SW480 (cell line): ENCODE results near the gene RNU1-2.
"Not testable (repeated sequence)": the region's sequence is repeated elsewhere in the genome, so short reads cannot be mapped to it uniquely, and the experiment has no call there.

Source experiments
- DNase-seq: peaks from one replicate; pipeline ENCODE4 v3.0.0-alpha.2; 2016; ENCODE audit warnings: low spot score

Gene RNU1-2

DNA sequence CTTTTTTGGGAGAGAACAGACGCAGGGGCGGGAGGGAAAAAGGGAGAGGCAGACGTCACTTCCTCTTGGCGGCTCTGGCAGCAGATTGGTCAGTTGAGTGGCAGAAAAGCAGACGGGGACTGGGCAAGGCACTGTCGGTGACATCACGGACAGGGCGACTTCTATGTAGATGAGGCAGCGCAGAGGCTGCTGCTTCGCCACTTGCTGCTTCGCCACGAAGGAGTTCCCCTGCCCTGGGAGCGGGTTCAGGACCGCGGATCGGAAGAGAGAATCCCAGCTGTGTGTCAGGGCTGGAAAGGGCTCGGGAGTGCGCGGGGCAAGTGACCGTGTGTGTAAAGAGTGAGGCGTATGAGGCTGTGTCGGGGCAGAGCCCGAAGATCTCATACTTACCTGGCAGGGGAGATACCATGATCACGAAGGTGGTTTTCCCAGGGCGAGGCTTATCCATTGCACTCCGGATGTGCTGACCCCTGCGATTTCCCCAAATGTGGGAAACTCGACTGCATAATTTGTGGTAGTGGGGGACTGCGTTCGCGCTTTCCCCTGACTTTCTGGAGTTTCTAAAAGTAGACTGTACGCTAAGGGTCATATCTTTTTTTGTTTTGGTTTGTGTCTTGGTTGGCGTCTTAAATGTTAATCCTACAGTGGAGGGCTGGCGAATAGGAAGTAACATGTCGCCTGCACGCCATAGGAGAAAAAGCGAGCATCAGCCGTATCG lies at the start of gene RNU1-2:
Gene RNU1-2 (plus strand): TSS at position 383 of the 718 bp plus-strand sequence.
- peak; percentile 97 for DNase-seq

DNA sequence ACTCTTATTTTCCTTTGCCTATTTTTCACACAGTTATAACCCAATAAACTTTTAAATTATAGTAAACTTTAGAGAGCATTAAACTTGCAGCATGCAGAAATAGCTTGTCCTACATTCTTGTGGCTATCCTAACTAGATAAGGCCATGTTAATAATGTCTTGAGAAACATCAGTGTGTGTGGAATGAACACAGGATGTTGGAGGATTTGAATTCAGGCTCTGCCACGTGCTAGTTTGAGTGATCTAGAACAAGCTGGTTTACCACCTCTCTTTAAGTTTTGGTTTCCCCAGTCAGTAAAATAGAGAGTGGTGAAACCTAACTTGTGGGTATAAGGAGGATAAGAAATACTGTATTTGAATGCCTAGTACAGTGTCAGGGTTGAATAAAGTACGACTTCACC lies 39.6 kb upstream of the RNU1-2 start:
- DNase-seq, result not testable (repeated sequence)

DNA sequence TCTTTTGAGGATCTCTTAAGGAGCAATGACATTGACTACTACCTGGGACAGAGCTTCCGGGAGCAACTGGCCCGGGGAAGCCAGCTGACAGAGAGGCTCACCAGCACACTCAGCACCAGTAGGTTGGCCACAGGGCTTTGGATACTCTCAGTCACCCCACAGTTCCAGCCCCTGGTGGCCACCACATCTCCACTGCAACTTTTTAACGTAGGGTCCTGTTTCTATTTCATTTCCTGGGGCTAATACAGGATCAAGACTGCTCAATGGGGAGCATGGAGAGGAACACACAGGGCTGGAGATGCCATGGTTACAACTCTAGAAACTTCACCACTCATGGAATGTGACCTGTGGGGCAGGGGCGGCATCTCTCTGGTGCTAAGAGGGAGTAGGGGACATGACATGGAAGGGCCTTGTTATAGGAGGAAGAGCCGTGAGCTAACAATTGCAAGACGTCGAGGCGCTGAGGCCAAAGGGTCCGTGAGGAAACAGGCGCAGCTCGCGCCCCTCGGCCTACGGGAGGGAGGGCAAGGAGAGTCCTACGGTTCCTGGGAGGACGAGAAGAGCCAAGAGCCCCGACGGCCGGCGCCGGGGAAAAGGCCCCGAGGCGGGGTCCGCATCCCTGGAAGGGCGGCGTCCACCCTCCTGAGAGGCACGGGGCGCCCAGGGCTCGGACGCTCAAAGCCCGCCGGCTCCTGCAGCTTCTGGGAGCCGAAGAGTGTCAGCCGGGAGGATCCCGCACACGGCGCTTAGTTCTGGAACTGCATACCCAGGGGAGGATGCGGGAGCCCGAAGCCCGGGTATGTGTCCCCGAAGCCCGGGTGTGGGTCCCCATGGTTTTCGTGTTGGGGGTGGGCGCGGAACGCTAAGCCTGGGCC lies 36.4 kb upstream of the RNU1-2 start:
- not testable (repeated sequence) for DNase-seq

DNA sequence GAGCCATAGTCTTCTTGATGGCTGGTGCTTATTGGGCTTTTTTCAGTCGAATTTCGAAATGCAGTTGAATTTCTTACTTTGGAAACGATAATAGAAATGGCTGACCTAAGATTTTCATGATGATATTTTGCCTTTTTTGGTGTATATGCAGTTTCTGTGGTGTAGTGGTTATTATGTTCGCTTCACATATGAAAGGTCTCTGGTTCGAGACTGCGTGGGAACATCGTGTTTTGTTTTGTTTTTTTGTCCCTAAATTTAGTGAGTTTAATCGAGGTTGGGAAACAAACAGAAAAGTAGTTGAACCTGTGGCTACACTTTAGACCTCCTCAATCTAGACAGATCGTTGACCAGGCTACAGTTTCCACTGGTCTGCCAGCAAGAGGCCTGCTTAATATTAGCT lies 35.7 kb upstream of the RNU1-2 start:
- not testable (repeated sequence) for DNase-seq

DNA sequence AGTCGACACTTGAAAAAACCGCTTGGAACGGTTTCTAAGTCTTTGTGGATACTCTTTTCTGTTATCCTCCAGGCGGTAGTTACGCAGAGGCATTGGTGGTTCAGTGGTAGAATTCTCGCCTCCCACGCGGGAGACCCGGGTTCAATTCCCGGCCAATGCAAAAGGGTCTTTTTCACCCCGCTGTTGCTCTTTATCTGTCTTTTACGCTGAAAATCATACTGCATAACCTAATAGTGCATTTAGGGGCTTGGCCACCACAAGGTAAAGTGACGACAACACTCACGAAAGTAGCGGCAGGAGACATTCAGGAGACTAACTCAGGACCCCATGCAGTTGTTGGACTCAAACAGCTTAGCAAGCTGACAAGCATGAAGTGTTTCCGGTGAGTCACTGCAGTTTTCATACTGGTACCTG lies 33.9 kb upstream of the RNU1-2 start:
- not testable (repeated sequence) for DNase-seq

DNA sequence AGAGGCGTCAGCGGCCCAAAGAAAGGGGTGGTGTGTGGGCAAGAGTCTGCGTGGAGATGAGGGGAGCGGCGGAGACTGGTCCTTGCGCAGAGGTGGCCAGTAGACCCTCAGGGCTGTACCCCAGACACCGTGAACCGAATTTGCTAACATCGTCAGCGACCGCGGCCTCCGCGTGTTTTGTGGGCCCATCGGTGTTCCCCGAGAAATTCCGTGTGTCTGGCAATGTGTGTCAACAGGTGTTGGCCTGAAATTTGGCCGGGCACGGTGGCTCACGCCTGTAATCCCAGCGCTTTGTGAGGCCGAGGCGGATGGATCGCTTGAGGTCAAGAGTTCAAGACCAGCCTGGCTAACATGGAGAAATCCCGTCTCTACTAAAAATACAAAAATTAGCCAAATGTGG lies 33.4 kb upstream of the RNU1-2 start:
- DNase-seq, result not testable (repeated sequence)

DNA sequence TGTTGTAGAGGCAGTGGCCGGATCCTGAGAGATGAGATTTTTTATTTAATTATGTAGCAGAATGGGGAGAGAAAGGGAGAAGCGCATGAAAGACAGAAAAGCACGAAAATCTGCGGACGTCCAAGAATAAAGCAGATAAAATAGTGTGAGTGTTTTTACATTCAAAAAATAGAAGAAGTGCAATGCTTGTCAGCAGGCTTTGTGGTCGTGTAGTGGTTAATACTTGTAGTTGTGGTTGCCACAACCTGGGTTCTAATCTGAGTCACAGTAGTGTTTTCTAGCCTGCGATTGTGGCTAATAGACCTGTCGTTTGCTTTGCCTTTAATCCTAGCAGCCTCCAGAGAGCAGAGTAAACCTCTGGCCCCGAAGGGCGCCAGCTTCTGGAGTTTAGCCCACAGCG lies 32.8 kb upstream of the RNU1-2 start:
- DNase-seq, result not testable (repeated sequence)

DNA sequence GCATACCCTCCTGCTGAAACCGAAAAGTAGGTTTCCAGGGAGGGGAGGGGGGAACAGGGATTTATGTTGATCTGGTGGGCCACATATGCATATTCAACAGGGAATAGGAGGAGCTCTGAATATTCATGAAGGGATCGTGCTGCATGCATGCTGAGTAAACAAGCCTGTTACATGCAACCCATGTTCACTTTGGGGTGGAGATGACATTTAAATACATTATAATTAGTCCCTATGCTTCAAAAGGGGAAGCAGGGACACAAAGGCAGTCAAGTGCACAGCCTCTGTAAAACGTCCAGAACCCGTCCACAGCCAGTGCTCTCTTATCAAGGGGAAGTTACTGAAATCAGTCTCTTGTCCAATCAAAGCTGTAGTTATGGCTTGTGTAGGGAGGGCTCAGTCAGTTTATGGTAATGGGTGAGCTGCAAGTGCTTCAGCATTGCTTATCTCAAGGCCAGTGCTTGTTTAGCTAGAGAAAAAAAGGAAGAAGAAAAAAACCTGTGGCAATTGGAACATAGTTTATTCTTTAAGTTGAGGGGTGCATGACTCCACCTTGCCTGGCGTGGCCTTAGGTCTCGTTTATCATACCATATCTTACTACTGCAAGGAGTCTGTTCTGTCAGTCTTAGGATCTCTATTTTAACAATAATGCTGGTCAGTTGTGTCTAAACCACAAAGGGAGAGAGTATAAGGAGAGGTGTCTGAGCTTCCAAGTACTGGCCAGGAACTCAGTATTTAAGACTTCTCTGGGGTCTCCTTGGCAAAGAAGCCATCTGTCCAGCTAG lies 28.7 kb upstream of the RNU1-2 start:
- not testable (repeated sequence) for DNase-seq

DNA sequence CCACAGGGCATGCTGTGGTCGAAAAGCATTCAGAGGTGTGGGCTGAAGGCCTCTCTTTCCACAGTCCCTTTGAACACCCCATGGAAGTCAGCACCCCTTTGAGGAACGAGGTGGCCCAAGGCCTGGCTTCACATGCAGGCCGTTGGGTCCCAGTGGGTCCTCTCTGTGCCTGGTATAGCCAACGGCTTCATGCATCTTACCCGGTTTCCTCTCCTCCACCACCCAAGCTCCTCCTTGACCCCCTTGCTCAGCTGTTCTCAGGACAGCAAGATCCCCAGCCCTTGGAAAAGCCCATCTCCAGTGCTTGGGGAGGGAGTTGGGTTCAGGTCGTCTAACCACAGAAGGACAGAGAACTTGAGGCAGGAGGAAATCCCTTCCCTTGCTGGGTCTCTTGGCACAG lies 27.0 kb upstream of the RNU1-2 start:
- DNase-seq, result not testable (repeated sequence)

DNA sequence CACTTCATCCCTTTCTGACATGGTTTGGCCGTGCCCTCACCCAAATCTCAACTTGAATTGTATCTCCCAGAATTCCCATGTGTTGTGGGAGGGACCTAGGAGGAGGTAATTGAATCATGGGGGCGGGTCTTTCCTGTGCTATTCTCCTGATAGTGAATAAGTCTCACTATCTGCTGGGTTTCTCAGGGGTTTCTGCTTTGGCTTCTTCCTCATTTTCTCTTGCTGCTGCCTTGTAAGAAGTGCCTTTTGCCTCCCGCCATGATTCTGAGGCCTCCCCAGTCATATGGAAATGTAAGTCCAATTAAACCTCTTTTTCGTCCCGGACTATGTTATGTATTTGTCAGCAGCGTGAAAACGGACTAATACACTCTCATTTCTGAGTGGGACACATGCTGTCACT lies 25.8 kb upstream of the RNU1-2 start:
- DNase-seq, result not testable (repeated sequence)

DNA sequence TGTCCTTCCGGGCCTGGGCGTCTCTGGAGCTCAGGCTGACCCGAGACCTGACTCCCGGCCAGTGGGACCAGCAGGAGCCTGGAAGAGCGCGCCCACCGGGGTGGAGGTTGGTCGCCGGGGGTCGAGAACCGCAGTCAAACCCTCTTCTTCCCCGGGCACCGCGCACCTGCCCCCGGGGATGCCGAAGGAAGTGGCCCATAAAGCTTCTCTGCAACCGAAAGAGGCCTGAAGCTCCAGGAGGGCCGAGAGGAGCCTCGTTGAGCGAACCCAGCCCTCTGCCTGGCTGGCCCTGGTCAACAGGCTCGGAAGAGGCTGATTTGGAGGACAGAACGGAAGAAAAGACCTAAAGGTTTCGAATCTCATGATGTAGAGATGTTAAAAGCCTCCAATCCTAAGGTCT lies 24.6 kb upstream of the RNU1-2 start:
- DNase-seq, result not testable (repeated sequence)

DNA sequence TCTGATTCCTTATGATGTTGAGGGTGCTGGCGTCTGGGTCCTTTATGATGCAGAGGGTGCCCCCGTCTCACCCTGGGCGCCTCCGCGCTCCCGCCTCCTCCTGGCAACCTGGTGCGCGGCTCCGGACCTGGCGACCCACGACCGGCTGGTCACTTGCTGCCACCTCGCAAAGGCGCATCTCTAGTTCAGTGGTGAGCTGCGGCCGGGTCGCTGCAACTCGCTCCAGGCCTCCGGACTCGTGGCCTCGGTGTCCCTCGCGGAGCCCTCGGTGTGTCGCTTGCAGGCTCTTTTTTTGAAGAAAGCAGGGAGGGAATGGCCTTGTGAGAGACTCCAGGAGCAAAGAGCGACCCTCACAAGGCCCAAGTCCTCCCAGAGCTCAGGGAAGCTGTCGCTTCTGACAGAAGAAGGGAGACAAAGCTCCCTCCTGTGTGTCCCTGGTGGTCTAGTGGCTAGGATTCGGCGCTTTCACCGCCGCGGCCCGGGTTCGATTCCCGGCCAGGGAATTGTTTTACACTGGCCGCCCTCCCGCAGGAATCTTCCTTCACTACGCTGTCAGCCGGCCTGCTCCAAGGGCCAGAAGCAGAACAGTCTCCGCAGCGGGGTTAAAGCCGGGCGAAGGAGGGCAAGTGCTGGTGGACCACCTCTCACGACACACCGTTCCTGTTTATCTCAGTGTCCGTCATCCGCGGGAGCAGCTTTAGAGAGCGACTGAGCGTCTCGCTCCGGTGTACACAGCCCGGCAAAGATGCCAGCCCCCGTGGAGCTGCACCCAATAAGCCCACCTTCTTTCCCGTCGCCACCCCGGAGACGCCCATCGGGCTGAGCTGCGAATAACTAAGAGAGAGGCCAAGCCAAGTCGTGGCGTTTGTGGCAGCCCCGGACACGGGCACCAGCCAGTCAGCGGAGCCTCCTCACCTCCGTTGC lies 23.4 kb upstream of the RNU1-2 start:
- DNase-seq, result not testable (repeated sequence)

DNA sequence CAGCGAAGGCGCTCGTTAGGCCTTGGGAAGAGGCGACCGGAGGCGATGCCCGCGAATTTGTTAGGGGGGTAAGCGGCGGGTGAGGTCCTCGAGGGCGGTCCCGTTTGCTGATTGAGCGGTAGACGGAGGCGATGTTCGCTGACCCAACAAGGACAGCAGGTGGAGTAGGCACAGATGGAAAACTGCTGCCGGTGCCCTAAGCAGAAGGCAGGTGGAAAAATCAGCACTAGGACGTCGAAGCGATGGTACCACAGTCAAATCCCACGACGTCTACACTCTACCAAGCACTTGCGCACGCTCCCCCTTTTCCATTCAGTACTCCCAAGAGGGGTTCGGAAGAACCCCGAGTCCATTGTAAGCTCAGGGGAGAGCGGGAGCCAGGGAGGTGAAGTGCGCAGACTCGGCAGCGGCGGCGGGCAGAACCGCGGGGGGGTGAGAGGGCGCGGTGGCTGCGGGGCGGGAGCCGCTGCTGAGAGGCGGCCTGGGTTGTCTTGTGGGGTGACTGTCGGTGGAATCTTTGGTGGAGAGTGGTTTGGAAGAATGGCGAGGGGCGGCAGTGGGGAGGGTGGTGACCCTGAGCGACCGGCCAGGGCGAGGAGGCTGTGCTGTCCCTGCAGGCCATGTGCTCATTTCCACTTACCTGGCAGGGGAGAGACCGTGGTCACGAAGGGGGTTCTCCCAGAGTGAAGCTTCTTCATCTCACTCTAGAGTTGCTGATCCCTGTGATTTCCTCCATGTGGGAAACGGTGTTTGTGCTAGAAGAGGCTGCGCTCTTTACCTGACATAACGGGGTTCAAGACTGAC lies 22.5 kb upstream of the RNU1-2 start:
- DNase-seq, result not testable (repeated sequence)

DNA sequence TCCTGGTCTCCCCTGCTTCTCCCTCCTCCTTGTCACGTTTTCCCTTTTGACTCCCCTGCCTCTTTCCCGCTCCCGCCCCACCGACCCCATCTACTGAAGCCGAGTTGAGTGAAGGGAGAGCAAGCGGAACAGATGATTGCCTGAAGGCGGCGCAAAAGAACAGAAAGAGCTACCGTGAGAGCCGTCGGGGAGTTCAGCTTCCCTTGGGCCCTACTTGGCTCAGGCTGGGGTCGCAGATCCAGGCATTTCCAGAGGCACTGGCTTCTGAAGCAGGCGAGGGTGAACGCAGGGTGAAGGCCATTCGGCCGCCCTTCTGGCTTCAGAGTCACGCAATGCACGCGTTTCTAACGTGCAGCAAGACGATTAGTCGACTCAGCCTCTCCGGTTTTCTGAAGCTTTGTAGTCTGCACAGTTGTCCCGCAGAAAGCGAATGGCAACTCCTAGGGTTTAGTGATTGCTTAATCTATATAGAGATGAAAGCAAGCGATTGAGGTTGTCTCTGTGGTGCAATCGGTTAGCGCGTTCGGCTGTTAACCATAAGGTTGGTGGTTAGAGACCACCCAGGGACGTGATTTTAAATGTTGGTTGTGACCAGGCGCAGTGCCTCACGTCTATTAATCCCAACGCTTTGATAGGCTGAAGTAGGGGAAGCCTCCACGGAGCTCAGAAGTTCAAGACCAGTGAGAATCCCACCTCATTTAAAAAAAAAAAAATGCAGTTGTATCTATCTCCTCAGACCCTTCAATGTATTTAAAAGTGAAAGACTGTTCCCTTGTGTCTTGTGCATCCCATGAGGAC lies 20.6 kb upstream of the RNU1-2 start:
- DNase-seq, result not testable (repeated sequence)

DNA sequence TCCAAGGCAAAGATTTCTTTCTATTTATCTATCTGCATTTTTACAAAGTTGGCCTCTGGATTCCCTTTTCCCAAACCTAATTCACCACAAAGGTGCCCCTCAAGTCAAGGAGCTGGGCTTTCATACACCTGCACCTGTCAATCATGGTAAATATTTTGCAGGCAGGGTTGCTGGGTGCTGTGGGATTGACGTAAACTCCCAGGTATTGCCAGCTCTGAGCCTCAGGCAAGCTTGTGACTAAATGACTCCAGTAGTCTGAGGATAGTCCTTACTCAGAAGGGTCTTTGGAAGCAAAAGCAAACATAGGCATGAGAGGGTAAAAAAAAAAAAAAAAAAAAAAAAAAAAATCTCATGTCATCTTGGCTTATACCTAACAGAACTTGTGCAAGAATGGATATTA lies 14.0 kb upstream of the RNU1-2 start:
- DNase-seq, result not testable (repeated sequence)

DNA sequence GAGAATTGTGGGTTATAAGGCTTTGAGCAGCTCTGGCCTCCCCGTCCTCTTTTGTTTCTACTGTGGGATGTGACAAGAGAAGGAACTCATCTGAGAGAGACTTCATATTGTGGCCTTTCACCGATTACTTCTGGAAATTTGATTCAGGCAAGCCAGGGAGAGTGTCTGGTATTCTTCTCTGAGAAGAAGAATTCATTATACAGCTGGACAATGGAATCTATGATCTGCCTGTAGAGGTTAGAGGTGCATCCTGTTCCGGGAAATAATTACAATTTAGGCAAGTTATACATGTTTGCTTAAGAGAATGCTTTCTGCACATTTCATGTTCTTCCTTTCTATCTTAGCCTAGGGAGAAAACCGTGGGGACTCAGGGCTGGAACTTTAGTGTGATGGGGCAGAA lies 12.8 kb upstream of the RNU1-2 start:
- no peak for DNase-seq

DNA sequence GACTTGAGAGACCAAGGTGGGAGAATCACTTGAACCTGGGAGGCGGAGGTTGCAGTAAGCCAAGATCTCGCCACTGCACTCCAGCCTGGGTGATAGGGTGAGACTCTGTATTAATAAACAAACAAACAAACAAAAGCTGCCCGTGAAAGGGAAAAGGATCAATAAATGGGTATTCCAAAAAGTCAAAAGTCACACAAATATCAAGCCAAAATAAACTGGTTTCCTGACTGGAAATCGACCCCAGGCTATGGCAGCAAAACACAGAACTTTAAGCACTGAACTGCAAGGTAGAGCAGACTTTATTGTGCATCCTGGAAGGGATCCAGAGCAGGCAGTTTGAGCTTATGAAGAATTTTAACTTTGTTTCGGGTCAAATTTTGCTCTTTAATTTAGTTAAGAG lies 11.3 kb upstream of the RNU1-2 start:
- not testable (repeated sequence) for DNase-seq

DNA sequence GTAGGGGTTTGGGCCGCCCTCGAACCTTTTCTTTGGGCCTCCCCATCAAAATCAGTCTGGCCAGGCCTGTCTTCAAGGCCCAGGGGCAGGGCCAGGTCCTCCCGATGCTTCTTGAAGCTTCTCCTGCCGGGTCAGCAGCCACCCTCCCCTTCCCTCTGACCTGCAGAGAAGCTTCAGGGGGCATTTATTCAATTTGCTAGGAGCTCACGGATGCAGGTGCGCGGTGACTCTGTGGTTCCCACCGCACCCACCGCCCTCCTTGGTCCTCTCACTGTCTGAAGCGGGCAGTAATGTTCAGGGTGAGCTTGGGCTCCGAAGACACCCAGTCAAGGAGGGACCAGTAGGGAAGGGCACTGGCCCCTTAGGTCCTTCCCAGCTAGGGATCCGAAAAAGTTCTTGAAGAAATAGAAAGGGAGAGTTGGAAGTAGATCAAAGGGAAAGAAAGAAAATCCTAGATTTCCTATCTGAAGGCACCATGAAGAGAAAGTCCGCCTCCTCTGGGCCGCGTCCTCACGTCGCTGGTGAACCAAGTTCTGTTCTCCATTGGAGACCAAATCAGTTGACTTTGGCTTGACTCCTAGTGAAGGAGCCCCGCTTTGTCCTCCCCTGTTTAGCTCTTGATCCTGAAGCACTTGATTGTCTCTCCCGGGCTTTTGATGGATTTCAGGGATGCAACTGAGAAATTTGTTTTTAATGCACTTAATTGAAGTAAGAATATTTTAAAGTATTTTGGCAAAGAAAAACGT lies 8.7 kb upstream of the RNU1-2 start:
- no peak for DNase-seq
